GM12878 (cell line): ENCODE results near the gene TM7SF2. TPM values are rescaled to one million over a fixed set of nuclear protein-coding genes. Genes with fewer than 3 reads are reported as not detected.

Experiments used
- ATAC-seq: fragments of 200-7000 bp; cut with Tn5 transposase; 3 replicates; pipeline ENCODE4 v1.9.1; 2020; ENCODE audit warnings: mild to moderate bottlenecking, moderate library complexity
- BruUV-seq: library from RNA; stranded (reverse); fragments of 400-500 nt; replicated peaks from 2 replicates; lab custom pipeline; 2021; lab: Mats Ljungman, UMichigan
- CTCF ChIA-PET: fragments of 300-600 bp; sonication (Branson Sonifier 250); formaldehyde crosslinking; extraction: SDS; loops from one replicate; lab custom pipeline; 2021; ENCODE audit warnings: inconsistent platforms; lab: Yijun Ruan, JAX
- POLR2A ChIA-PET: fragments of 350-600 bp; formaldehyde crosslinking; extraction: SDS; loops from one replicate; lab custom pipeline; 2021; ENCODE audit warnings: inconsistent platforms; lab: Charles Lee
- RAD21 ChIA-PET: fragments of 300-600 bp; sonication (Branson Sonifier 250); formaldehyde crosslinking; loops from one replicate; lab custom pipeline; 2023; ENCODE audit warnings: antibody characterized with exemption; ENCODE audit not compliant: unreplicated experiment; lab: Charles Lee
- SMC1A ChIA-PET: fragments of 300-600 bp; sonication (Branson Sonifier 250); formaldehyde crosslinking; loops from one replicate; lab custom pipeline; 2023; ENCODE audit not compliant: unreplicated experiment, uncharacterized antibody; lab: Charles Lee
- DNase-seq: peaks from one replicate; pipeline ENCODE4 v3.0.0-alpha.2; 2011; ENCODE audit warnings: low read depth, low spot score
- FAIRE-seq: peaks from 3 replicates; lab custom pipeline; 2011; peaks lifted over from hg19 to GRCh38; lab: Jason Lieb, UNC
- H2AFZ ChIP-seq: 2 replicates; pipeline ENCODE4 v1.6.0; 2011; ENCODE audit warnings: low read depth, low read length, control low read depth; ENCODE audit not compliant: control insufficient read depth
- H3K27ac ChIP-seq: 2 replicates; pipeline ENCODE4 v1.5.1; 2011; ENCODE audit warnings: control low read depth; ENCODE audit not compliant: control insufficient read depth, insufficient read depth
- H3K27me3 ChIP-seq, 2 experiments: replicated peaks in 1 of 2; 2 replicates each; pipeline versions ENCODE4 v1.6.0 to v1.6.1; 2011; ENCODE audit warnings: low read length in 1 of 2; ENCODE audit not compliant: control insufficient read depth in 2 of 2, insufficient read depth in 2 of 2
- H3K36me3 ChIP-seq, 2 experiments: 2 replicates each; pipeline ENCODE4 v1.5.1; 2011; ENCODE audit warnings: low read length in 1 of 2; ENCODE audit not compliant: control insufficient read depth in 2 of 2, insufficient read depth in 2 of 2
- H3K4me1 ChIP-seq: 2 replicates; pipeline ENCODE4 v1.6.1; 2011; ENCODE audit warnings: mild to moderate bottlenecking, low read length, moderate library complexity, mixed read lengths; ENCODE audit not compliant: control insufficient read depth, insufficient read depth
- H3K4me2 ChIP-seq: 2 replicates; pipeline ENCODE4 v1.6.0; 2011; ENCODE audit warnings: control low read depth; ENCODE audit not compliant: control insufficient read depth, insufficient read depth
- H3K4me3 ChIP-seq: fragments of 200-600 bp; sonication (generic); 2 replicates; pipeline ENCODE4 v1.5.1; 2016
- H3K79me2 ChIP-seq: 2 replicates; pipeline ENCODE4 v1.6.0; 2011; ENCODE audit warnings: low read length; ENCODE audit not compliant: control insufficient read depth, insufficient read depth
- H3K9ac ChIP-seq: 2 replicates; pipeline ENCODE4 v1.8.0; 2011; ENCODE audit warnings: low read length, control low read depth, mixed read lengths; ENCODE audit not compliant: control insufficient read depth, insufficient read depth
- H3K9me3 ChIP-seq: replicated peaks from 3 replicates; pipeline ENCODE4 v1.5.1; 2011; ENCODE audit warnings: mild to moderate bottlenecking, low read length; ENCODE audit not compliant: control insufficient read depth, insufficient read depth
- H4K20me1 ChIP-seq: 2 replicates; pipeline ENCODE4 v1.6.0; 2011; ENCODE audit not compliant: control insufficient read depth, insufficient read depth
- ASH2L ChIP-seq: fragments of 300-600, 200-600 bp; sonication (generic); IDR thresholded peaks from 2 replicates; pipeline ENCODE4 v1.6.1; 2017; ENCODE audit warnings: low read depth, mild to moderate bottlenecking, borderline replicate concordance
- BACH1 ChIP-seq: fragments of 450-650 bp; IDR thresholded peaks from 2 replicates; pipeline ENCODE4 v1.6.1; 2017; ENCODE audit warnings: mild to moderate bottlenecking, borderline replicate concordance
- CHD2 ChIP-seq: IDR thresholded peaks from 2 replicates; pipeline ENCODE4 v1.6.1; 2011; ENCODE audit warnings: low read depth, low read length, improper control_type of control experiment, borderline replicate concordance
- FOXM1 ChIP-seq: IDR thresholded peaks from 2 replicates; pipeline ENCODE4 v1.6.1; 2012; ENCODE audit warnings: low read depth, mild to moderate bottlenecking, inconsistent platforms, low read length, moderate library complexity
- GABPA ChIP-seq: IDR thresholded peaks from 2 replicates; pipeline ENCODE4 v1.6.1; 2014; ENCODE audit warnings: antibody characterized with exemption, low read depth, mild to moderate bottlenecking, inconsistent platforms
- JUND ChIP-seq: IDR thresholded peaks from 2 replicates; pipeline ENCODE4 v1.6.1; 2012; ENCODE audit warnings: low read depth, mild to moderate bottlenecking, low read length, improper control_type of control experiment, moderate library complexity
- MTA3 ChIP-seq: IDR thresholded peaks from 2 replicates; pipeline ENCODE4 v1.6.1; 2012; ENCODE audit warnings: low read length, inconsistent platforms, borderline replicate concordance
- PKNOX1 ChIP-seq: fragments of 450-650 bp; IDR thresholded peaks from 2 replicates; pipeline ENCODE4 v1.6.1; 2016; ENCODE audit warnings: mild to moderate bottlenecking
- POLR2AphosphoS5 ChIP-seq: IDR thresholded peaks from 2 replicates; pipeline ENCODE4 v1.6.1; 2011; ENCODE audit warnings: mild to moderate bottlenecking, low read length, inconsistent platforms
- REST ChIP-seq: IDR thresholded peaks from 2 replicates; pipeline ENCODE4 v1.6.1; 2012; ENCODE audit warnings: mild to moderate bottlenecking, low read depth, low read length
- SMARCA5 ChIP-seq: fragments of 450-650 bp; IDR thresholded peaks from 2 replicates; pipeline ENCODE4 v1.6.1; 2017; ENCODE audit warnings: mild to moderate bottlenecking
- ZBED1 ChIP-seq: IDR thresholded peaks from 2 replicates; pipeline ENCODE4 v1.6.1; 2016; ENCODE audit warnings: borderline replicate concordance
- ZBTB11 ChIP-seq: fragments of 450-650 bp; formaldehyde crosslinking; IDR thresholded peaks from 2 replicates; pipeline ENCODE4 v1.5.0; 2022; ENCODE audit warnings: mild to moderate bottlenecking, missing genetic modification characterization
- WGBS: methylation state at CpG from one replicate; pipeline ENCODE4 v1.1.6; 2016; ENCODE audit warnings: low lambda C conversion rate; ENCODE audit not compliant: insufficient replicate concordance, insufficient coverage; ENCODE audit errors: missing lambda C conversion rate; 5-methylcytosine and 5-hydroxymethylcytosine counted together
- in situ Hi-C: fragments of 300-500 bp; cut with MboI; formaldehyde crosslinking; loops from 9 replicates; pipeline ENCODE4 v1.14.3; 2018; ENCODE audit warnings: mixed read lengths
- intact Hi-C: fragments of 100-400 bp; cut with micrococcal nuclease; formaldehyde crosslinking; loops from one replicate; pipeline ENCODE4 v1.14.2; 2022; ENCODE audit not compliant: unreplicated experiment
- polyA plus RNA-seq, 11 experiments: library from polyadenylated mRNA; depleted of rRNA in 4 of 11; unstranded in 6 of 11; stranded (reverse) in 5 of 11; fragments of >200 nt; fragmentation: Nextera tagmentation in 4 of 11; fragmentation: Illumina TruSeq in 1 of 11; extraction: Ambion mirVana in 4 of 11; extraction: Trizol in 1 of 11; gene quantifications; 1 replicate in 1 of 11; 2 replicates in 10 of 11; pipeline versions ENCODE4 v1.2.1 to v1.2.3, GENCODE V29; 2011 to 2016; ENCODE audit warnings: inconsistent platforms in 2 of 11, missing spikeins in 2 of 11, low read depth in 1 of 11
- total RNA-seq, 4 experiments: library from RNA; depleted of rRNA in 3 of 4; stranded (reverse); fragments of >200 nt in 3 of 4; fragmentation: Illumina TruSeq in 1 of 4; extraction: Trizol in 1 of 4; gene quantifications; 2 replicates each; pipeline versions ENCODE4 v1.2.1 to v1.2.3, GENCODE V29; 2013 to 2021

Gene TM7SF2
- total and polyA plus RNA-seq, 10 of the 15 experiments (the other 5 are each of a cell fraction or from before 2014, with no cell fraction given) = 0.52 to 57.7 (median 20.7) TPM

- H3K4me3 ChIP-seq = peak within 1 kb of the TSS; percentile 76
- peak within 1 kb of the TSS; percentile 67 for H2AFZ ChIP-seq
- H3K4me1 ChIP-seq = peaks cover 29% of the 10 kb centered on the region
- FAIRE-seq (peak; percentile 97), ATAC-seq (peak; percentile 75), DNase-seq (peak; percentile 97)
- H3K27ac ChIP-seq = peak within 1 kb of the TSS; percentile 68
- CTCF ChIA-PET = interaction anchor here (0.7 to 3.5 kb wide), 24 partner anchors 11 to 339 kb away, joined by 3 to 37 read pairs (median 3); partner anchors contain the start of genes ARL2, ATG2A, CAPN1 and SF1
- peak within 1 kb of the TSS; percentile 90 for H3K4me2 ChIP-seq
- POLR2A ChIA-PET = interaction anchor here (0.5 to 1.5 kb wide), 5 partner anchors 8 to 414 kb away, joined by 3 to 7 read pairs (median 3); partner anchors contain the start of genes CAPN1 and SYVN1
- intact Hi-C loops = loop anchor here (1.0 to 10.0 kb wide), 5 partner anchors 77 to 343 kb away; partner anchors contain the start of genes DPF2, SAC3D1 and SF1
- in situ Hi-C loops = no loop called here
- H3K9me3 ChIP-seq = no peaks in the 10 kb centered on the region
- RAD21 ChIA-PET = interaction anchor here (0.6 to 2.3 kb wide), 11 partner anchors 12 to 339 kb away, joined by 3 to 12 read pairs (median 5); partner anchors contain the start of genes ARL2, CAPN1, SF1 and SYVN1
- H3K27me3 ChIP-seq = no peaks in the 10 kb centered on the region
- no TSS peak for BruUV-seq
- H3K36me3 ChIP-seq = peaks cover 9 to 19% of the 10 kb centered on the region in 2 experiments
- peak within 1 kb of the TSS; percentile 75 for H3K9ac ChIP-seq
- H3K79me2 ChIP-seq = peaks cover 48% of the 10 kb centered on the region
- H4K20me1 ChIP-seq = no peaks in the 10 kb centered on the region; the same call in 1 of the 2 replicates
- WGBS = 1% methylated on average over 89 of the region's 89 CpGs
- SMC1A ChIA-PET = interaction anchor here (1.0 to 2.8 kb wide), 7 partner anchors 17 to 269 kb away, joined by 3 to 11 read pairs (median 5); partner anchors contain the start of genes ARL2 and SYVN1
- TF ChIP-seq FOXM1 = peak; percentile 56; the same call in 1 of the 2 replicates
- TF ChIP-seq BACH1 = peak; percentile 34; the same call in 1 of the 2 replicates
- 0 out of 2 replicates have a peak, but pooled peaks have one; percentile 83 for TF ChIP-seq ZBED1
- TF ChIP-seq POLR2AphosphoS5 = peak; percentile 88
- TF ChIP-seq ASH2L = no peak
- TF ChIP-seq PKNOX1 = peak; percentile 76
- TF ChIP-seq ZBTB11 (CRISPR knock-in tag) = 0 out of 2 replicates have a peak, but pooled peaks have one; percentile 32
- peak; percentile 98 for TF ChIP-seq GABPA
- no peak for TF ChIP-seq MTA3
- no peak for TF ChIP-seq JUND
- TF ChIP-seq CHD2 = peak; percentile 38; the same call in 1 of the 2 replicates
- no peak for TF ChIP-seq REST
- TF ChIP-seq SMARCA5 = peak; percentile 48
Observed at GRCh38 chr11:65117206-65118096, 5.8 kb downstream of the TM7SF2 start, which contains the start of gene ZNHIT2. TSS of gene ZNHIT2 (minus strand) at chr11:65117701. CDS start at chr11:65117653, 48 bp downstream.
